Lung (tissue), 12 donors: ENCODE measurements around the gene SIRT2. TPM values are rescaled to one million over a fixed set of nuclear protein-coding genes. Genes with fewer than 3 reads are reported as not detected.

Experiments used
- ATAC-seq: fragments of 200-7000 bp; cut with Tn5 transposase; one replicate; pipeline ENCODE4 v1.9.1; 2020; ENCODE audit warnings: moderate number of reproducible peaks; ENCODE audit not compliant: insufficient read depth, low FRiP score
- DNase-seq, 3 donors: peaks; one replicate each; pipeline ENCODE4 v3.0.0-alpha.2; 2013 to 2017
- H3K27ac ChIP-seq, 2 donors: one replicate each; pipeline ENCODE4 v1.5.1; 2013; ENCODE audit warnings: mild to moderate bottlenecking in 2 of 2, moderate library complexity in 2 of 2, control low read depth in 1 of 2, inconsistent platforms in 1 of 2, low read depth in 1 of 2, low read length in 1 of 2
- H3K27me3 ChIP-seq, 3 donors: one replicate each; pipeline ENCODE4 v1.5.1; 2013; ENCODE audit warnings: low read length in 2 of 3; ENCODE audit not compliant: control insufficient read depth in 3 of 3, insufficient read depth in 3 of 3
- H3K36me3 ChIP-seq, 4 donors: one replicate each; pipeline ENCODE4 v1.5.1; 2013; ENCODE audit warnings: low read length in 4 of 4, mild to moderate bottlenecking in 1 of 4, moderate library complexity in 1 of 4; ENCODE audit not compliant: control insufficient read depth in 4 of 4, insufficient read depth in 4 of 4
- H3K4me1 ChIP-seq, 5 donors: one replicate each; pipeline ENCODE4 v1.5.1; 2013; ENCODE audit warnings: low read length in 5 of 5, mild to moderate bottlenecking in 2 of 5, moderate library complexity in 1 of 5; ENCODE audit not compliant: control insufficient read depth in 5 of 5, insufficient read depth in 5 of 5
- H3K4me3 ChIP-seq: one replicate; pipeline ENCODE4 v1.5.1; 2013; ENCODE audit warnings: mild to moderate bottlenecking, control low read depth, moderate library complexity
- H3K9ac ChIP-seq, 2 donors: one replicate each; pipeline ENCODE4 v1.5.1; 2013; ENCODE audit warnings: low read length in 2 of 2, control low read depth in 1 of 2; ENCODE audit not compliant: insufficient read depth in 1 of 2
- H3K9me3 ChIP-seq, 4 donors: one replicate each; pipeline ENCODE4 v1.5.1; 2013; ENCODE audit warnings: low read length in 3 of 4, mild to moderate bottlenecking in 1 of 4, moderate library complexity in 1 of 4; ENCODE audit not compliant: control insufficient read depth in 4 of 4, insufficient read depth in 3 of 4
- WGBS, 2 donors: extraction: QIAGEN DNeasy Blood & Tissue Kit; methylation state at CpG; one replicate each; pipeline ENCODE4 v1.1.7; 2013; 5-methylcytosine and 5-hydroxymethylcytosine counted together
- polyA plus RNA-seq, 2 donors: library from polyadenylated mRNA; stranded (reverse); fragments of 200-250 nt; gene quantifications; one replicate each; pipeline ENCODE4 v1.2.1, GENCODE V29; 2013
- total RNA-seq, 2 donors: library from RNA; depleted of rRNA in 1 of 2; stranded (reverse); fragments of >200 nt in 1 of 2; gene quantifications; one replicate each; pipeline ENCODE4 v1.2.1, GENCODE V29; 2014 to 2021
- TF ChIP-seq, protein P1 (sequence below): IDR thresholded peaks from 2 replicates; pipeline ENCODE4 v1.5.1; 2012; ENCODE audit warnings: mild to moderate bottlenecking; ENCODE audit errors: control extremely low read depth, extremely low read depth
- donor health status: control.
- donor health status: control.
- donor health status: Bipolar disorder and iron deficiency.
- donor health status: healthy.
- donor health status: DM: yes; HTN: yes; CAD: no.

Gene SIRT2
- total and polyA plus RNA-seq, 4 donors, result 35.5 to 54.8 (median 48.5) TPM

- H3K27ac ChIP-seq, result no peak overlapping the region
- no peak overlapping the region for H3K4me3 ChIP-seq
- H3K9ac ChIP-seq, result no peak overlapping the region
- H3K9me3 ChIP-seq, result no peaks in the 10 kb centered on the region
- ATAC-seq, result no peak
- H3K27me3 ChIP-seq, result no peaks in the 10 kb centered on the region
- TF ChIP-seq, protein P1, sequence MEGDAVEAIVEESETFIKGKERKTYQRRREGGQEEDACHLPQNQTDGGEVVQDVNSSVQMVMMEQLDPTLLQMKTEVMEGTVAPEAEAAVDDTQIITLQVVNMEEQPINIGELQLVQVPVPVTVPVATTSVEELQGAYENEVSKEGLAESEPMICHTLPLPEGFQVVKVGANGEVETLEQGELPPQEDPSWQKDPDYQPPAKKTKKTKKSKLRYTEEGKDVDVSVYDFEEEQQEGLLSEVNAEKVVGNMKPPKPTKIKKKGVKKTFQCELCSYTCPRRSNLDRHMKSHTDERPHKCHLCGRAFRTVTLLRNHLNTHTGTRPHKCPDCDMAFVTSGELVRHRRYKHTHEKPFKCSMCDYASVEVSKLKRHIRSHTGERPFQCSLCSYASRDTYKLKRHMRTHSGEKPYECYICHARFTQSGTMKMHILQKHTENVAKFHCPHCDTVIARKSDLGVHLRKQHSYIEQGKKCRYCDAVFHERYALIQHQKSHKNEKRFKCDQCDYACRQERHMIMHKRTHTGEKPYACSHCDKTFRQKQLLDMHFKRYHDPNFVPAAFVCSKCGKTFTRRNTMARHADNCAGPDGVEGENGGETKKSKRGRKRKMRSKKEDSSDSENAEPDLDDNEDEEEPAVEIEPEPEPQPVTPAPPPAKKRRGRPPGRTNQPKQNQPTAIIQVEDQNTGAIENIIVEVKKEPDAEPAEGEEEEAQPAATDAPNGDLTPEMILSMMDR, result no peak
- H3K4me1 ChIP-seq, result peaks cover 0 to 11% (median 2%) of the 10 kb centered on the region in 5 donors
- H3K36me3 ChIP-seq, result peaks cover 0 to 21% (median 3%) of the 10 kb centered on the region in 4 donors
- no peak for DNase-seq
- 92% methylated on average over 11 of the region's 11 CpGs for WGBS, 2 donors
Observed at GRCh38 chr19:38879400-38879751, 20.0 kb downstream of the SIRT2 start.

- no peak overlapping the region for H3K4me3 ChIP-seq
- TF ChIP-seq, protein P1, result no peak
- H3K4me1 ChIP-seq, result peaks cover 0 to 11% (median 2%) of the 10 kb centered on the region in 5 donors
- DNase-seq (no peak), ATAC-seq (no peak)
- H3K9ac ChIP-seq, result peak overlapping the region in 1 of 2 donors; percentile 5
- WGBS, 2 donors, result 66 to 76% methylated on average over 16 of the region's 16 CpGs
- no peaks in the 10 kb centered on the region for H3K27me3 ChIP-seq
- H3K36me3 ChIP-seq, result peaks cover 0 to 21% (median 3%) of the 10 kb centered on the region in 4 donors
- peak overlapping the region in 1 of 2 donors; percentile 79 for H3K27ac ChIP-seq
- no peaks in the 10 kb centered on the region for H3K9me3 ChIP-seq
Observed at GRCh38 chr19:38878575-38879399, 20.6 kb downstream of the SIRT2 start.

- Histone ChIP-seq H3K4me3 (no peak within 1 kb of the TSS), H3K9me3 (no peaks in the 10 kb centered on the region), H3K36me3 (peaks cover 0 to 17% (median 2%) of the 10 kb centered on the region in 4 donors), H3K4me1 (peaks cover 0 to 11% (median 2%) of the 10 kb centered on the region in 5 donors), H3K27me3 (no peaks in the 10 kb centered on the region), H3K27ac (peak within 1 kb of the TSS in 1 of 2 donors; percentile 79), H3K9ac (peak within 1 kb of the TSS in 1 of 2 donors; percentile 5)
- TF ChIP-seq, protein P1, result no peak
- ATAC-seq, result peak; percentile 58
- DNase-seq, result peak in 1 of 3 donors; percentile 28
- 7 to 22% methylated on average over 11 of the region's 11 CpGs for WGBS, 2 donors
Observed at GRCh38 chr19:38877781-38878574, 21.4 kb downstream of the SIRT2 start, which contains the start of gene RINL. Gene RINL, minus strand, starts transcription at chr19:38878275. Its CDS starts 1,533 bp downstream, at chr19:38876742.
